Osteocyte (in vitro differentiated cells): Measurements from ENCODE around the gene RTCA. TPM values are rescaled to one million over a fixed set of nuclear protein-coding genes. Genes with fewer than 3 reads are reported as not detected.
A peak's percentile ranks its signal among the peaks of the same experiment; 100 is the strongest.
"Not testable (repeated sequence)": the region's sequence is repeated elsewhere in the genome, so short reads cannot be mapped to it uniquely, and the experiment has no call there.

ENCODE experiments used
- DNase-seq: peaks from one replicate; pipeline ENCODE4 v3.0.0; 2021; ENCODE audit warnings: mixed read lengths; ENCODE audit not compliant: unreplicated experiment; ENCODE audit errors: extremely low spot score
- H3K27ac Mint-ChIP-seq: one replicate; pipeline ENCODE4 v1.8.0; 2021; ENCODE audit warnings: mild to moderate bottlenecking, mixed read lengths; ENCODE audit not compliant: unreplicated experiment
- H3K27me3 Mint-ChIP-seq: one replicate; pipeline ENCODE4 v1.8.0; 2021; ENCODE audit warnings: mixed read lengths; ENCODE audit not compliant: unreplicated experiment
- H3K36me3 Mint-ChIP-seq: one replicate; pipeline ENCODE4 v1.8.0; 2021; ENCODE audit warnings: mixed read lengths; ENCODE audit not compliant: unreplicated experiment
- H3K4me1 Mint-ChIP-seq: one replicate; pipeline ENCODE4 v1.8.0; 2021; ENCODE audit warnings: mixed read lengths; ENCODE audit not compliant: unreplicated experiment
- H3K4me3 Mint-ChIP-seq: one replicate; pipeline ENCODE4 v1.8.0; 2021; ENCODE audit warnings: mild to moderate bottlenecking, moderate library complexity, mixed read lengths; ENCODE audit not compliant: unreplicated experiment
- H3K9me3 Mint-ChIP-seq: one replicate; pipeline ENCODE4 v1.8.0; 2021; ENCODE audit warnings: mixed read lengths; ENCODE audit not compliant: unreplicated experiment
- CTCF ChIP-seq: fragments of 200-600 bp; sonication (generic); IDR thresholded peaks from 2 replicates; pipeline ENCODE4 v1.5.0; 2021; ENCODE audit warnings: antibody characterized with exemption, mild to moderate bottlenecking, moderate library complexity
- total RNA-seq: library from RNA; stranded (reverse); gene quantifications from 2 replicates; pipeline ENCODE4 v1.2.1, GENCODE V29; 2021

Gene RTCA
- total RNA-seq, 1 donor from 2014 or later: 30.5 TPM

- no peak for TF ChIP-seq CTCF
- H3K4me1 Mint-ChIP-seq: peaks cover 9% of the 10 kb centered on the region
- H3K36me3 Mint-ChIP-seq: peaks cover 2% of the 10 kb centered on the region
- DNase-seq: no peak
- peaks cover 8% of the 10 kb centered on the region for H3K27me3 Mint-ChIP-seq
- H3K4me3 Mint-ChIP-seq: no peak overlapping the region
- H3K9me3 Mint-ChIP-seq: peaks cover 10% of the 10 kb centered on the region
- H3K27ac Mint-ChIP-seq: peak overlapping the region; percentile 53
Observed at GRCh38 chr1:100322436-100323211, 56.6 kb downstream of the RTCA start.

GRCh38 chr1:100323419-100324106 is 57.5 kb downstream of the RTCA start:
- TF ChIP-seq CTCF: no peak
- DNase-seq: no peak
- Mint-ChIP-seq H3K27ac (no peak overlapping the region), H3K4me3 (no peak overlapping the region), H3K4me1 (peaks cover 9% of the 10 kb centered on the region), H3K9me3 (peaks cover 10% of the 10 kb centered on the region), H3K36me3 (peaks cover 2% of the 10 kb centered on the region), H3K27me3 (peaks cover 6% of the 10 kb centered on the region)

- Mint-ChIP-seq H3K9me3 (peaks cover 3% of the 10 kb centered on the region), H3K27ac (no peak overlapping the region), H3K36me3 (no peaks in the 10 kb centered on the region), H3K4me3 (no peak overlapping the region), H3K4me1 (peaks cover 9% of the 10 kb centered on the region), H3K27me3 (peaks cover 13% of the 10 kb centered on the region)
- DNase-seq: no peak
- no peak for TF ChIP-seq CTCF
Observed at GRCh38 chr1:100325415-100326324, 59.7 kb downstream of the RTCA start.

- not testable (repeated sequence) for DNase-seq, H3K4me1 Mint-ChIP-seq, H3K9me3 Mint-ChIP-seq, H3K4me3 Mint-ChIP-seq, H3K27ac Mint-ChIP-seq, H3K36me3 Mint-ChIP-seq
- peaks cover 13% of the 10 kb centered on the region for H3K27me3 Mint-ChIP-seq
Observed at GRCh38 chr1:100326325-100326670, 60.3 kb downstream of the RTCA start.

- no peak overlapping the region for H3K27ac Mint-ChIP-seq
- TF ChIP-seq CTCF: no peak
- no peak for DNase-seq
- H3K36me3 Mint-ChIP-seq: no peaks in the 10 kb centered on the region
- no peaks in the 10 kb centered on the region for H3K9me3 Mint-ChIP-seq
- peaks cover 20% of the 10 kb centered on the region for H3K27me3 Mint-ChIP-seq
- H3K4me1 Mint-ChIP-seq: peaks cover 3% of the 10 kb centered on the region
- no peak overlapping the region for H3K4me3 Mint-ChIP-seq
Observed at GRCh38 chr1:100328133-100328532, 62.1 kb downstream of the RTCA start.

- not testable (repeated sequence) for H3K9me3 Mint-ChIP-seq, H3K27ac Mint-ChIP-seq, DNase-seq, H3K4me3 Mint-ChIP-seq, H3K36me3 Mint-ChIP-seq, H3K4me1 Mint-ChIP-seq
- H3K27me3 Mint-ChIP-seq: peaks cover 27% of the 10 kb centered on the region
Observed at GRCh38 chr1:100331146-100331545, 65.1 kb downstream of the RTCA start.
